GM18526 (cell line): ENCODE results near the gene CDK11B.

Experiments
- POLR2A ChIP-seq: IDR thresholded peaks from 3 replicates; pipeline ENCODE4 v1.6.1; 2011; ENCODE audit not compliant: insufficient read length; ENCODE audit errors: extremely low read depth

The CDK11B gene

GRCh38 chr1:1672181-1672965 lies 13.6 kb upstream of the CDK11B start:
- TF ChIP-seq POLR2A = no peak

- no peak for TF ChIP-seq POLR2A
Observed at GRCh38 chr1:1671365-1672119, 12.7 kb upstream of the CDK11B start.

- no peak for TF ChIP-seq POLR2A
Observed at GRCh38 chr1:1670866-1671265, 12.1 kb upstream of the CDK11B start.

GRCh38 chr1:1669468-1670440 lies 10.9 kb upstream of the CDK11B start:
- no peak for TF ChIP-seq POLR2A

- TF ChIP-seq POLR2A = no peak
Observed at GRCh38 chr1:1666526-1666925, 7.7 kb upstream of the CDK11B start.

GRCh38 chr1:1665815-1666251 lies 7.0 kb upstream of the CDK11B start:
- TF ChIP-seq POLR2A = no peak

- no peak for TF ChIP-seq POLR2A
Observed at GRCh38 chr1:1664941-1665814, 6.4 kb upstream of the CDK11B start.

- TF ChIP-seq POLR2A = no peak
Observed at GRCh38 chr1:1631782-1632420, 26.9 kb downstream of the CDK11B start, which contains the start of gene MMP23B. MMP23B (plus strand) TSS chr1:1632173; CDS start chr1:1632219, 46 bp downstream.

- no peak for TF ChIP-seq POLR2A
Observed at GRCh38 chr1:1630965-1631781, 27.6 kb downstream of the CDK11B start.

- no peak for TF ChIP-seq POLR2A
Observed at GRCh38 chr1:1630191-1630964, 28.4 kb downstream of the CDK11B start.

GRCh38 chr1:1629430-1630190 lies 29.2 kb downstream of the CDK11B start:
- no peak for TF ChIP-seq POLR2A
